CD4-positive, alpha-beta T cell treated with Interleukin-17A for 4 hours (primary cell): ENCODE data around the gene SARDH.
A peak's percentile ranks its signal among the peaks of the same experiment; 100 is the strongest.
"Not testable (repeated sequence)": the region's sequence is repeated elsewhere in the genome, so short reads cannot be mapped to it uniquely, and the experiment has no call there.

Source experiments
- DNase-seq: peaks from one replicate; pipeline ENCODE4 v3.0.0-alpha.2; 2020; ENCODE audit warnings: mixed read lengths

SARDH gene

GRCh38 chr9:133640580-133641395, 97.4 kb downstream of the SARDH start:
- DNase-seq = no peak

GRCh38 chr9:133640160-133640559, 98.0 kb downstream of the SARDH start:
- DNase-seq = no peak

GRCh38 chr9:133639613-133640012, 98.5 kb downstream of the SARDH start:
- DNase-seq = no peak

GRCh38 chr9:133638711-133639110, 99.4 kb downstream of the SARDH start:
- no peak for DNase-seq

GRCh38 chr9:133638076-133638475, 100.1 kb downstream of the SARDH start:
- no peak for DNase-seq

GRCh38 chr9:133637451-133638055, 100.6 kb downstream of the SARDH start:
- no peak for DNase-seq

- DNase-seq = no peak
These were observed 101.2 kb downstream of the SARDH start for GRCh38 chr9:133636902-133637301.

GRCh38 chr9:133635533-133636531, 102.3 kb downstream of the SARDH start, which contains the start of gene DBH:
Gene DBH, plus strand, starts transcription at chr9:133636363. Its CDS starts 9 bp downstream, at chr9:133636372.
- no peak for DNase-seq

GRCh38 chr9:133635098-133635497, 103.1 kb downstream of the SARDH start:
- DNase-seq = no peak

GRCh38 chr9:133634081-133634691, 104.0 kb downstream of the SARDH start:
- DNase-seq = no peak

GRCh38 chr9:133633681-133634080, 104.5 kb downstream of the SARDH start:
- no peak for DNase-seq

- DNase-seq = no peak
These were observed 105.1 kb downstream of the SARDH start for GRCh38 chr9:133632806-133633680.

- no peak for DNase-seq
These were observed 107.0 kb downstream of the SARDH start for GRCh38 chr9:133631111-133631510.

- DNase-seq = no peak
These were observed 108.7 kb downstream of the SARDH start for GRCh38 chr9:133629221-133630110.

GRCh38 chr9:133628766-133629165, 109.4 kb downstream of the SARDH start:
- no peak for DNase-seq

- no peak for DNase-seq
These were observed 110.8 kb downstream of the SARDH start for GRCh38 chr9:133627341-133627740.

- DNase-seq = not testable (repeated sequence)
These were observed 112.1 kb downstream of the SARDH start for GRCh38 chr9:133626008-133626407.

- no peak for DNase-seq
These were observed 115.6 kb downstream of the SARDH start for GRCh38 chr9:133622555-133622954.

- DNase-seq = no peak
These were observed 116.4 kb downstream of the SARDH start for GRCh38 chr9:133621725-133622267.

GRCh38 chr9:133619791-133620190, 118.4 kb downstream of the SARDH start:
- peak; percentile 78 for DNase-seq
